ENCODE measurements around the gene CFAP299. TPM values are rescaled to one million over a fixed set of nuclear protein-coding genes. Genes with fewer than 3 reads are reported as not detected.

The CFAP299 gene
- total RNA-seq, 1 experiment from 2014 or later, result not detected

DNA sequence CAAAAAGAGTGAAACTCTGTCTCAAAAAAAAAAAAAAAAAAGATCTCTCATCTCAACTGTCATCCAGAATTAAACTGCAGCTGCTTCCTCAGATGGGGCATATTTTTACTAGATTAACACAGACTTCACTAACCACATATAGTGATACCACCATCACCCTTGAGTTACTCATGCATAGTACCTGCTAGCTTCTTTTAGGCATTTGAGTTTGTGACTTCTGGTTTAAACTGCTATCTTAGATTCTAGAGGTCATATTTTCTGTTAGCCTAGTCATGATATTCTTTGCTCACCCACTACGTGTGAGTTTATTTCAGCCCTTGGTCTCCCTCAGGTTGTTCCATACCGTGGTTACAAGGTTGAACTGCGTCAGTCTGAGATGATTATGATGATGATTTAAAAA lies 540.1 kb downstream of the CFAP299 start:
- Histone ChIP-seq H3K27me3 (ENCODE audit: insufficient read depth, low read depth) (no peaks in the 10 kb centered on the region), H3F3A (ENCODE audit: insufficient read depth, low read depth) (no peaks in the 10 kb centered on the region), H3K36me3 (ENCODE audit: low read depth) (no peaks in the 10 kb centered on the region), H3K4me2 (no peak overlapping the region), H3K4me1 (replicated peaks; ENCODE audit: insufficient read depth) (no peaks in the 10 kb centered on the region), H4K20me1 (ENCODE audit: insufficient read depth) (no peaks in the 10 kb centered on the region), H2AFZ (no peak overlapping the region), H3K9me2 (ENCODE audit: insufficient read depth) (no peaks in the 10 kb centered on the region), H3K9me3 (ENCODE audit: insufficient read depth, low read depth) (no peaks in the 10 kb centered on the region), H3K79me2 (ENCODE audit: low read depth) (no peaks in the 10 kb centered on the region), H3K27ac (no peak overlapping the region), H3K4me3 (no peak overlapping the region)
- ChIA-PET POLR2A (ENCODE audit: unreplicated experiment) (no interaction called here), CTCF (no interaction called here)
- DNase-seq, result no peak
- no TSS peak for BruUV-seq (replicated peaks)
- intact Hi-C loops (cut with micrococcal nuclease; ENCODE audit: unreplicated experiment), result no loop called here
- no peak for TF ChIP-seq EZH2 (IDR thresholded peaks at IDR 0.05; ENCODE audit: low read depth)
- TF ChIP-seq, protein P1, sequence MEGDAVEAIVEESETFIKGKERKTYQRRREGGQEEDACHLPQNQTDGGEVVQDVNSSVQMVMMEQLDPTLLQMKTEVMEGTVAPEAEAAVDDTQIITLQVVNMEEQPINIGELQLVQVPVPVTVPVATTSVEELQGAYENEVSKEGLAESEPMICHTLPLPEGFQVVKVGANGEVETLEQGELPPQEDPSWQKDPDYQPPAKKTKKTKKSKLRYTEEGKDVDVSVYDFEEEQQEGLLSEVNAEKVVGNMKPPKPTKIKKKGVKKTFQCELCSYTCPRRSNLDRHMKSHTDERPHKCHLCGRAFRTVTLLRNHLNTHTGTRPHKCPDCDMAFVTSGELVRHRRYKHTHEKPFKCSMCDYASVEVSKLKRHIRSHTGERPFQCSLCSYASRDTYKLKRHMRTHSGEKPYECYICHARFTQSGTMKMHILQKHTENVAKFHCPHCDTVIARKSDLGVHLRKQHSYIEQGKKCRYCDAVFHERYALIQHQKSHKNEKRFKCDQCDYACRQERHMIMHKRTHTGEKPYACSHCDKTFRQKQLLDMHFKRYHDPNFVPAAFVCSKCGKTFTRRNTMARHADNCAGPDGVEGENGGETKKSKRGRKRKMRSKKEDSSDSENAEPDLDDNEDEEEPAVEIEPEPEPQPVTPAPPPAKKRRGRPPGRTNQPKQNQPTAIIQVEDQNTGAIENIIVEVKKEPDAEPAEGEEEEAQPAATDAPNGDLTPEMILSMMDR (conservative IDR thresholded peaks at IDR 0.05), result no peak

- Histone ChIP-seq H2AFZ (no peak overlapping the region), H3K4me1 (replicated peaks; ENCODE audit: insufficient read depth) (no peaks in the 10 kb centered on the region), H3K36me3 (ENCODE audit: low read depth) (no peaks in the 10 kb centered on the region), H3K9me3 (ENCODE audit: insufficient read depth, low read depth) (no peaks in the 10 kb centered on the region), H3K9me2 (ENCODE audit: insufficient read depth) (no peaks in the 10 kb centered on the region), H3K4me2 (no peak overlapping the region), H3K79me2 (ENCODE audit: low read depth) (no peaks in the 10 kb centered on the region), H3K27me3 (ENCODE audit: insufficient read depth, low read depth) (no peaks in the 10 kb centered on the region), H3F3A (ENCODE audit: insufficient read depth, low read depth) (no peaks in the 10 kb centered on the region), H3K27ac (no peak overlapping the region), H3K4me3 (no peak overlapping the region), H4K20me1 (ENCODE audit: insufficient read depth) (no peaks in the 10 kb centered on the region)
- CTCF ChIA-PET, result no interaction called here
- no peak for DNase-seq
- BruUV-seq (replicated peaks), result no TSS peak
- intact Hi-C loops (cut with micrococcal nuclease; ENCODE audit: unreplicated experiment), result no loop called here
- POLR2A ChIA-PET (ENCODE audit: unreplicated experiment), result no interaction called here
- TF ChIP-seq EZH2 (IDR thresholded peaks at IDR 0.05; ENCODE audit: low read depth), result no peak
- TF ChIP-seq, protein P1 (conservative IDR thresholded peaks at IDR 0.05), result no peak
Measured at GRCh38 chr4:80876810-80877209, 541.3 kb downstream of the CFAP299 start.

DNA sequence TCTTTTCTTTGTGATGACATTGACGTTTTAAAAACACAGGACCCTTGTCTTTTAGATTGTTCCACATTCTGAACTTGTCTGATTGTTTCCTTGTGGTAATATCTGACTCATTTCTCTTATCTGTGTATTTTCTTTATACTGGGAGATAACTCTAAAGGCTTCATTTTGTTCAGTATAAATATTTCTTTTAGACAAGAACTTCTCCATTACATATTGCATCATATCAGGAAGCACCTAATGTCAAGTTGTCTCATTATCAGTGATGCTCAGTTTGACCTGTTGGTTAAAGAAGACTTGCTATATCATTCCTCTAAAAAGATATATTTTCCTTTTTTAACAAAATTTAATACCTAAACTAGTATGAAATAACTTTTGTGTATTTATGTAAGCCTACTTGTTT lies 542.7 kb downstream of the CFAP299 start:
- Histone ChIP-seq H2AFZ (no peak overlapping the region), H3K36me3 (ENCODE audit: low read depth) (no peaks in the 10 kb centered on the region)

More for the DNA sequence above, 542.7 kb downstream of the CFAP299 start:
- ChIA-PET CTCF (no interaction called here), POLR2A (ENCODE audit: unreplicated experiment) (no interaction called here)
- no peak overlapping the region for H3K27ac ChIP-seq
- H3K9me3 ChIP-seq (ENCODE audit: insufficient read depth, low read depth), result no peaks in the 10 kb centered on the region
- TF ChIP-seq EZH2 (IDR thresholded peaks at IDR 0.05; ENCODE audit: low read depth), result no peak
- H4K20me1 ChIP-seq (ENCODE audit: insufficient read depth), result no peaks in the 10 kb centered on the region
- no peak overlapping the region for H3K4me3 ChIP-seq
- no peaks in the 10 kb centered on the region for H3K79me2 ChIP-seq (ENCODE audit: low read depth)
- no peaks in the 10 kb centered on the region for H3K27me3 ChIP-seq (ENCODE audit: insufficient read depth, low read depth)
- no peaks in the 10 kb centered on the region for H3F3A ChIP-seq (ENCODE audit: insufficient read depth, low read depth)
- intact Hi-C loops (cut with micrococcal nuclease; ENCODE audit: unreplicated experiment), result no loop called here
- no peak overlapping the region for H3K4me2 ChIP-seq
- no peaks in the 10 kb centered on the region for H3K4me1 ChIP-seq (replicated peaks; ENCODE audit: insufficient read depth)
- H3K9me2 ChIP-seq (ENCODE audit: insufficient read depth), result no peaks in the 10 kb centered on the region
- no peak for DNase-seq
- no TSS peak for BruUV-seq (replicated peaks)
